C4-2B (cell line): ENCODE results near the gene PDCD1.

Source experiments
- H3K27ac ChIP-seq: fragments of 450-650 bp; 2 replicates; pipeline ENCODE4 v1.5.1; 2017
- ZFX ChIP-seq: fragments of 450-650 bp; IDR thresholded peaks from 2 replicates; pipeline ENCODE4 v1.6.1; 2017
- TF ChIP-seq, protein P1 (sequence below): fragments of 450-650 bp; conservative IDR thresholded peaks from 2 replicates; pipeline ENCODE4 v1.5.1; 2017; ENCODE audit warnings: mild to moderate bottlenecking

Gene PDCD1

DNA sequence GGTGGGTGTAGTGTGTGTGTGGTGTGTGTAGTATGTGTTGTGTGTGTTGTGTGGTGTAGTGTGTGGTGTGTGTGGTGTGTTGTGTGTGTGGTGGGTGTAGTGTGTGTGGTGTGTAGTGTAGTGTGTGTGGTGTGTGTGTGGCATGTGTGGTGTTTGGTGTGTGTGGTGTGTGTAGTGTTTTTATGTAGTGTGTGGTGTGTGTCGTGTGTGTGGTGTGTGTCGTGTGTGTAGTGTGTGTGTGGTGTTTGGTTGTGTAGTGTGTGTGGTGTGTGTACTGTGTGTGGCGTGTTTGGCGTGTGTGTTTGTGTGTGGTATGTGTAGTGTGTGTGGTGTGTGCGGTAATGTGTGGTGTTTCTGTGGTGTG, 6.1 kb upstream of the PDCD1 start:
- H3K27ac ChIP-seq = no peak overlapping the region
- TF ChIP-seq, protein P1, sequence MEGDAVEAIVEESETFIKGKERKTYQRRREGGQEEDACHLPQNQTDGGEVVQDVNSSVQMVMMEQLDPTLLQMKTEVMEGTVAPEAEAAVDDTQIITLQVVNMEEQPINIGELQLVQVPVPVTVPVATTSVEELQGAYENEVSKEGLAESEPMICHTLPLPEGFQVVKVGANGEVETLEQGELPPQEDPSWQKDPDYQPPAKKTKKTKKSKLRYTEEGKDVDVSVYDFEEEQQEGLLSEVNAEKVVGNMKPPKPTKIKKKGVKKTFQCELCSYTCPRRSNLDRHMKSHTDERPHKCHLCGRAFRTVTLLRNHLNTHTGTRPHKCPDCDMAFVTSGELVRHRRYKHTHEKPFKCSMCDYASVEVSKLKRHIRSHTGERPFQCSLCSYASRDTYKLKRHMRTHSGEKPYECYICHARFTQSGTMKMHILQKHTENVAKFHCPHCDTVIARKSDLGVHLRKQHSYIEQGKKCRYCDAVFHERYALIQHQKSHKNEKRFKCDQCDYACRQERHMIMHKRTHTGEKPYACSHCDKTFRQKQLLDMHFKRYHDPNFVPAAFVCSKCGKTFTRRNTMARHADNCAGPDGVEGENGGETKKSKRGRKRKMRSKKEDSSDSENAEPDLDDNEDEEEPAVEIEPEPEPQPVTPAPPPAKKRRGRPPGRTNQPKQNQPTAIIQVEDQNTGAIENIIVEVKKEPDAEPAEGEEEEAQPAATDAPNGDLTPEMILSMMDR = no peak
- no peak for TF ChIP-seq ZFX

DNA sequence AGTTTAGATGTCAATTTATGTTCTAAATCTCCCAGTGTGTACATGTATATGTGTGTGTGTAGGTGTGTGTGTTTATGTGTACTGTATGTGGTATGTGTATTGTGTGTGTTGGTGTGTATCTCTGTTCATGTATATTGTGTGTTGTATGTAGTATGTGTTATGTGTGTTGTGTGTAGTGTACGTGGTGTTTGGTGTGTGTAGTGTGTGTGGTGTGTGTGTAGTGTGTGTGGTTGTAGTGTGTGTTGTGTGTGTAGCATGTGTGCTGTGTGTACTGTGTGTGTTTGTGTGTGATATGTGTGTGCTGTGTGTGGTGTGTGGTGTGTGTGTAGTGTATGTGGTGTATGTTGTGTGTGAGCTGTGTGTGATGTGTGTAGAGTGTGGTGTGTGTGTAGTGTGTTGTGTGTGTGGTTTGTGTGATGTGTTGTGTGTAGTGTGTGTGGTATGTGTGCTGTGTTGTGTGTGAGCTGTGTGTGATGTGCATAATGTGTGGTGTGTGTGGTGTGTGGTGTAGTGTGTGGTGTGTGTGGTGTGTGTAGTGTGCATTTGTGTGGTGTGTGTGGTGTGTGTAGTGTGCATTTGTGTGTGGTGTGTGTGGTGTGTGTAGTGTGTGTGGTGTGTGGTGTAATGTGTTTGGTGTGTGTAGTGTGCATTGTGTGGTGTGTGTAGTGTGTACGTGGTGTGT, 5.6 kb upstream of the PDCD1 start:
- TF ChIP-seq, protein P1 = no peak
- TF ChIP-seq ZFX = no peak
- H3K27ac ChIP-seq = no peak overlapping the region

DNA sequence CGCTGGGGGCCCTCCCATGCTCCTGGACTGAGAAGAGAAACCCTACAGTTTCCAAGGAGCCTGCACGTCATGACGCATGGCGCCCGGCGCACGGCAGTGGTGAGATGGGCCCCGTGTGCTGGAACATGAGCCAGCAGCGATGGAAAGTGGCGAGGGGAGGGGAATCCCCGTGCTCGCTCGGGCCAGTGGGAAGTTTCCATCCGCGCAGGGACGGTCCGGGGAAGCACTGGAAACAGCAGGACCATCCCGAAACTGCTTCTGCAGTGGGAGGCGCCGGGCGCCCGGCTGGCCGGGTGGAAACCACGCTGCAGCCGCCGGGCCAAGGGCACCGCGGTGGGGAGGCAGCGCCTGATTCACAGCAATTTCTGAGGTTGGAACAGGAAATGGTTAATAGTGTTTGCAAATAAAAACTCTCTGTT, 4.9 kb upstream of the PDCD1 start:
- no peak for TF ChIP-seq ZFX
- TF ChIP-seq, protein P1 = no peak
- H3K27ac ChIP-seq = no peak overlapping the region

DNA sequence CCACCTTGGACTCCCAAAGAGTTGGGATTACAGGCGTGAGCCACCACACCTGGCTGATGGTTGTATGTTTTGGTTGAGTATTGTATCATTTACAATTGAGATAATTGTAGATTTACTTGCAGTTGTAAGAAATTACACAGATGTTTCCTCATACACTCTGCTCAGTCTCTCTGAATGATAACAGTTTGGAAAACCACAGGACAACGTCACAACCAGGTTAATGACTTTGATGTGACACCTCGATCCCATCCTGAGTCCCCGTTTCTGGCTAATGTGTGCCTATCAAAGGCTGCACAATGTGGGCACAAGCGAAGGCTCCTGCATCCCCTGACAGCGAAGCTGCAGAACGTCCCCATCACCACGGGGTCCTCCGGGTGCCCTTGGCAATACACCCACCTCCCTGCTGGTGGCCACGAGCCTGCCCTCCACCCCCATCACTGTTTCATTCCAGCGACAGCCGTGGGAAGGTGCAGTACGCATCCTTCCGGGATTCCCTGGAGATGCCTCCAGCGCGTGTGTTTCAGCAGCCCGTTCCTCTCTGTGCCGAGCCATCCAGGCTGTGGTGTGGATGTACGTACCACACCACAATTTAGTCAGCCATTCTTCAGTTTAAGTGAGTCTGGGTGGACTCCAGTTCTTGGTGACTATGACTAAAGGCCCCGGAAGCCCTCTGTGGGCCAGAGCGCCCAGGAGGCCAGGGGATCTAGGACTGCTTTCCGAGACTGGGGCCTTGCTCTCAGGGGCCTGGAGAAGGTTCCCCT, 4.3 kb upstream of the PDCD1 start:
- TF ChIP-seq, protein P1 = no peak
- TF ChIP-seq ZFX = no peak
- no peak overlapping the region for H3K27ac ChIP-seq

DNA sequence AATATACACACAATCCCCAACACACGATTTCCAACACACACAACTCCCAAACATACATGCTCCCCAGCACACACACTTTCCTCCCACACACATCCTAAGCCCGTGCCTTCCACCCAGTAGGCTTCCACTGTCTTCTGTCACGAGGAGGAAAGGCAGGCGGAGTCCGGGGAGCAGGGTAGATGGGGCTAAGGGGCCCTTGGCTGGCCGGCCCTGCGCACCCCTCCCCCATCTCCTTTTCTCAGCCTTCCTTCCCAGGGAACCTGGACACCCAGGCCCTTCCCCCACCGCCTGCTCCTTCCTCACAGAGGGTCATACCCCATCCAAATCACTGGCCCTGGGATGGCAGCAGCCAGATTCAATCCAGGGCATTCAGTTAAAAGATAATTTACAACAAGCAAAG, 3.4 kb upstream of the PDCD1 start:
- H3K27ac ChIP-seq = no peak overlapping the region
- TF ChIP-seq, protein P1 = no peak
- no peak for TF ChIP-seq ZFX

DNA sequence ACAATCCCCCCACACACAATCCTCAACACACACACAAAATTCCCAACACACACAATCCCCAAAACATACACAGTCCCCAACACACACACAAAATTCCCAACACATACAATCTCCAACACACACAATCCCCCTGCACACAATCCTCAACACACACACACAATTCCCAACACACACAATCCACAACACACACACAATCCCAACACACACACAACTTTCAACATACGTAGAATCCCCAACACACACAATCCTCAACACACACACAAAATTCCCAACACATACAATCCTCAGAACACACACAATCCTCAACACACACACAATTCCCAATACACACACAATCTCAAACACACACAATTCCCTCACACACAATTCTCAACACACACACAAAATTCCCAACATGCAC, 2.6 kb upstream of the PDCD1 start:
- TF ChIP-seq, protein P1 = no peak
- TF ChIP-seq ZFX = no peak
- no peak overlapping the region for H3K27ac ChIP-seq

DNA sequence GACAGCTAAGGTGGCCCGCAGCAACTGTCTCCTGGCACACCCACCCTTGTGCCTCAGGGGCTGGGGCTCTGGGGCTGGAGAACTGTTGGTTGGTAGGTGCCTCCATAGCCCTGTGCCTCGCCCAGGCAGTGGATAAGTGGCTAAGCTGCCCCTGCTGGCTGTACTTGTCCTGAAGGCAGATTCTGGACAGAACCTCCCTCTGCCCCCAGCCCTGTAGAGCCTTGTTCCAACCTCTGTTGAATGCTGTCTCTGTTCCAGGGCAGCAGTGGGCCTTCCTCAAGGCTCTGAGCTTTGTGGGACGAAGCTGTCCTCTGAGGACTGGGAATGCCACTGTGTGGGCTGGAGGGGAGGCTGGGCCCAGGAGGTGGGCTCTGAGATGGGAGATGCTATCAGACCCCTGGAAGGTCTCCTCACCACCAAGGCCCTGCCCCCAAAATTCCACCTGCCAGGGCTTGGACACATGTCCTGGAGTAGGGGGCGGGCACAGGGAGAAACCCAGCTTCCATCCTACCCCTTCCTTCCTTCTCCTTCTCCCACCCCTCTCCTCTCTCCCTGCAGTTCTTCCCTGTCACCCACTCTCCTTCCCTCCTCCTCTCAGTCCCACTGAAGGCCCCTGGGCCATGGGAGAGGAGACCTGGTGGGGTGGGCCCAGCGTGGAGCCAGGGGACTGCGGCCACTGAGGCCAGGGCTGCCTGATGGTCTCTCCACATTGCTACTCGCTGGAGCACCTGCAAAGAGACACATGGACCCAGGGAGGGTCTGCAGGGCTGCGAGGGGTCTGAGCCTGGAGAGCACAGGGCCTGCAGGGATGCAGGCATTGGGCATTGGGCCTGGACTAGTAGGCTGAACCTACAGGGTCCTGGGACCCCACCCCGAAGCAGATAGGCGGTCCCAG, 1.7 kb upstream of the PDCD1 start:
- no peak for TF ChIP-seq ZFX
- TF ChIP-seq, protein P1 = no peak
- H3K27ac ChIP-seq = no peak overlapping the region
